GM18511 (cell line): ENCODE results near the gene HES4.
"Not testable (repeated sequence)": the region's sequence is repeated elsewhere in the genome, so short reads cannot be mapped to it uniquely, and the experiment has no call there.

ENCODE experiments used
- ATAC-seq: cut with Tn5 transposase; IDR thresholded peaks from one replicate; pipeline ENCODE4 v1.9.1; 2021; ENCODE audit warnings: mild to moderate bottlenecking, moderate library complexity; ENCODE audit not compliant: unreplicated experiment

HES4 gene

GRCh38 chr1:1033731-1034438 lies 34.0 kb upstream of the HES4 start:
- ATAC-seq, result no peak

- ATAC-seq, result peak; percentile 84
Observed at GRCh38 chr1:1033009-1033587, 33.2 kb upstream of the HES4 start.

DNA sequence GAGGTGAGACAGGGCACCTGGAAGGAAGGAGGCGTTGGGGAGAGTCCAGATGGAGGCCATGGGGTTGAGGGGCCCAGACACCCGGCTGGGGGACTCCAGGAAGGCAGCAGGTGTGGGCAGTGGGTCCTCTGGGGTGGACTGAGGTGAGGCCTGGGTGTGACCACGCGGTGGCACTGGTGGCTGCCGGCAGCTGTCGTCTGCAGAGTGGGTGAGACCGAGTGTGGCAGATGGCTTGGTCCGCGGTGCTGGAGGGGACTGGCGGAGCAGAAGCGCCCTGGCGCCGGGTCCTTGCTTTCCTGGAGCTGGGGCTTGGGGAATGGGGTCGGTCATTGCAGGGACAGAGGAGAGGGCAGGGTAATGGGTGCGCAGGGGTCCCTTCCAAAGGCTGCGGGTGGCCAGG lies 32.5 kb upstream of the HES4 start:
- ATAC-seq, result peak; percentile 15

- ATAC-seq, result no peak
Observed at GRCh38 chr1:1031659-1032235, 31.9 kb upstream of the HES4 start.

- ATAC-seq, result not testable (repeated sequence)
Observed at GRCh38 chr1:1030867-1031658, 31.2 kb upstream of the HES4 start.

- no peak for ATAC-seq
Observed at GRCh38 chr1:1027791-1028190, 27.9 kb upstream of the HES4 start.

DNA sequence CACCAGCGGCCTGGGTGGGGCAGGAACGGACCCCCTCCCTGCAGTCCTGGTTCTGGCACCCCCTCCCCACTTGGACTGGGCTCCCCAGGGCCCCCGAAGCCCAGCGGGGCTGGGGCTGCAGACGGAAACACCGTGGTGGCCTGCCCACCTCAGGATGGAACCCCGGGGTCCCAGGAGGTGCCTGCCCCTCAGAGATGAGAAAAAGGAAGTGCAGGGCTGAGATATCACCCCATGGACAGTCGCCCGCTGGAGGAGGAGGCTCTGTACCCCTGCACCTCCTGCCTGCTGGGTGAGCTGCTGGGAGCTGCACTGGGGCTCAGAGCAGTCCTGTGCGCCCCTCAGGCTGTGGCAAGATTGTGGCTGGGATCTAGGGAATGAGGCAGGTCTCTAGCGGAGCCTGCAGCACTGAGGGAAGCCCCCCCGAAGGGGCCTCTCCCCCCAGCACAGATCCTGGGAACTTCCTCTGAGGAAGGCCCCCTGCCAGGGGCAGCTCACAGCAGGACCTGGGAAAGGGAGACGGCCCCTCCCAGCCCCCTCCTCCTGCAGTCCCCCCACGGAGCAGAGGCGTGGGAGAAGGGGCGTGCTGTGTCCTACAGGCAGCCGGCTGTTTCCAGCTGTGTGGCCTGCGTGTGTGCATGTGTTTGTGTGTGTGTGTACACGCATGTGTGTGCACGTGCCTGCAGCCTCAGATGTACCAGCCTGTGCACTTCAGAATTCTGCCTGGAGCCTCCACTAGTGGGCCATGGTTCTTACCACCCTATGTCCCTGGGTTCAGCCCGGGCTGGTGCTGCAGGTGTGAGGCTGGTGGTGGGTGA lies 26.9 kb upstream of the HES4 start:
- ATAC-seq, result no peak

- no peak for ATAC-seq
Observed at GRCh38 chr1:1025730-1026129, 25.8 kb upstream of the HES4 start.

GRCh38 chr1:1024771-1025699 lies 25.1 kb upstream of the HES4 start:
- no peak for ATAC-seq

GRCh38 chr1:1024149-1024770 lies 24.4 kb upstream of the HES4 start:
- ATAC-seq, result no peak

DNA sequence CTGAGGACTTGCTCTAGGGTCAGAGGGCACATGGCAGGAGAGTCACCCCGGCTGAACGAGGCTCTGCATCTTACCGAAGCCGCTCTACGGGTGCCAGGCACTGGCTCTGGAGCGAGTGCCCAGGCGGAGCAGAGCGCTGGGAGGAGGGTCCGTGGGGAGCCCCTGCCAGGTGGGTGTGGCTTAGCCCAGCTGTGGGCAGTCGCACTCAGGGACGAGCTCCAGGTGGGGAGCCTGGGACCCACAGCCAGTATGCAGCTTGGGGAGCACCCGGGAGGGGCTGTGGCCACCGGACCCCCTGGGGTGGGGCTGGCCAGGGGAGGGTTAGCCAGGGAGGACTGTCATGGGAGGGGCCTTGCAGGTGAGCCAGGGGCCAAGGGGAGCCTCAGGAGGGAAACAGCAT lies 23.8 kb upstream of the HES4 start:
- ATAC-seq, result no peak

GRCh38 chr1:1022302-1023009 lies 22.6 kb upstream of the HES4 start:
- ATAC-seq, result no peak

GRCh38 chr1:1021920-1022259 lies 22.0 kb upstream of the HES4 start:
- ATAC-seq, result no peak

DNA sequence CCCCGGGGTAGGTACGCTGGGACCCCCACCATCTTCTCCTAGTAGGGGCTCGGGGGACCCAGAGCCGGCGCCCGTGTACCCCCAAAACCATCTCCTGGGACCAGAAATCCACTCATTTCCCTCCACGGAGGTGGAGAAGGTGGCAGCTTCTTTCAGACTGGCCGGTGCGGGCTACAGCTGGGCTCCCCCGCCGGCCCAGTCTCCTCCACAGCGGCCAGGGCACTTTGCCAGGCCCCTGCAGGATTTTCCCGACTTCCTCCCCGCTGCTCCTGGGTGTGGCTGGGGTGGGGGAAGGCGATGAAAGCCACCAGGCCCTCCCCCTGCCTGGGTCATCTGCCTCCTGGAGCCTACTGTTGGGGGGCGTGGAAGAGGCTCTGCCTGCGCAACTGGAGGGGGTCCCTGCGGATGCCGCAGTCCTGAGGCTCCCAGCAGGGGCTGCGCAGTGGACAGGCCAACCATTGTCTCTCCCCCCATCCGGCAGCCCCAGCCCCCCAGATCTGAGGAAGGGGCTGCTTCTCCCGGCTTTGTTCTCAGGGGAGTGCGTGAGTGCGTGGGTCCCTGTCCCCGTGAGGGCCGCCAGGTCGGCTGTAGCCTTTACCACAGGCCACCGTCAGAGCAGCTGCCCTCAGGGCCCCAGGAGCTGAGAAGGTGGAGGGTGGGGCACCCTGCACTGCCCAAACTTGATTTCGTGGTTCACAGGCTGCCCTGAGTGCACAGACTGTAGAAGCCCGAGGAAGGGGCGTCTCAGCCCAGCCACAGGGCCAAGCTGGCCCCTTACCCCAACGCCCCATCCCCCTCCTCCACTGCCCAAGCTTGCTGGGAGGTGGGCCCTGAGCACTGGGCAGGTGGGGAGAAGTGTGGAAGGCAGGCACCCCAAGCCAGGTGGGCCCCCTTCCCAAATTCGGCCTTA lies 21.4 kb upstream of the HES4 start:
- ATAC-seq, result no peak

DNA sequence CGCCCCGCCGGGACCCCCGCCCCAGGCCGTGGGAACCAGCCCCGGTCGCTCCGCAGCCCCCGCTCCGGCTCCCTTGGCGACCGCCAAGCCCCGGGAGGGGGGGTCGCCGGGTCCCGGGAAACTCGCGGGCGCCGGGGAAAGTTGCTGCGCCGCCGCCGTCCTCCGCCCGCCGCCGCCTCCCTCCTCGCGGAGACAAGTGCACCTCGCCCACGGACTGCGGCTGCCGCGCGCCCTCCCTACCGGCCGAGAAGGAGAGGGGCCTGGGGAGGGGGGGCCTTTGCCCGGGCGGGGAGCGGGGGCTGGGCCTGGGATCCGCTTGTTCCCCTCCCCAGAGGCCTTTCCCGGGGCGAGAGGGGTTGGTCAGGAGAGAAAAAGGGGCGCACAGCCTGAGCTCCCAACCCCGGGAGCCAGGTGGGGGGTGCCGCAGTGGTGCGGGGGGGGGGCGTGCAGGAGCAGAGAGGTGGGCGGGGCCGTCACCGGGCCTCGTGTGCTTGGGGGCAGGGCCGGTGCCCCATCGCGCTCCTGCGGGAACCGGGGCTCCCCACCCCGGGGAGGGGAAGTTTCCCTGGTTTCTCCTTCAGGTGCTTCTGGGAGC lies 20.6 kb upstream of the HES4 start:
- ATAC-seq, result peak; percentile 24

DNA sequence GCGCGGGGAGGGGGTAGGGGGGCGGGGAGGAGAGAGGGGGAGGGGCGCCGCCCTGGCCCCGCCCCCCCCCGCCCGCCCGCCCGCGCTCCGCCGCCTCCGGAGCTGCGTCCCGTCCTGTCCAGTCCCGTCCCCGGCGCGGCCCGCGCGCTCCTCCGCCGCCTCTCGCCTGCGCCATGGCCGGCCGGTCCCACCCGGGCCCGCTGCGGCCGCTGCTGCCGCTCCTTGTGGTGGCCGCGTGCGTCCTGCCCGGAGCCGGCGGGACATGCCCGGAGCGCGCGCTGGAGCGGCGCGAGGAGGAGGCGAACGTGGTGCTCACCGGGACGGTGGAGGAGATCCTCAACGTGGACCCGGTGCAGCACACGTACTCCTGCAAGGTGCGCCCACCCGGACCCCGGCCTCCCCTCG lies 20.1 kb upstream of the HES4 start, which contains the start of gene AGRN:
Gene AGRN (plus strand): TSS at position 121 of the 405 bp plus-strand sequence. CDS start 53 bp downstream, at position 174.
- ATAC-seq, result peak; percentile 33
